ENCODE measurements around the gene NENF. TPM values are rescaled to one million over a fixed set of nuclear protein-coding genes. Genes with fewer than 3 reads are reported as not detected.

The NENF gene
- total RNA-seq, 4 donors from 2014 or later: 67.9 to 99.3 (median 91.7) TPM

GRCh38 chr1:212465311-212465710 is 32.6 kb downstream of the NENF start:
- DNase-seq (ENCODE audit: extremely low spot score): no peak

GRCh38 chr1:212466437-212466836 is 33.7 kb downstream of the NENF start:
- no peak overlapping the region for H3K27ac ChIP-seq (replicated peaks in 1 of 4)
- DNase-seq (ENCODE audit: extremely low spot score): no peak
- WGBS: 86% methylated on average over 2 of the region's 2 CpGs

More at GRCh38 chr1:212465311-212465710, 32.6 kb downstream of the NENF start:
- intact Hi-C loops (cut with DNase I): no loop called here
- WGBS: 90% methylated on average over 7 of the region's 7 CpGs
- Histone ChIP-seq H3K4me1 (peaks cover 4 to 20% (median 9%) of the 10 kb centered on the region in 4 donors), H3K27ac (replicated peaks in 1 of 4) (no peak overlapping the region), H3K4me3 (no peak overlapping the region), H3K27me3 (no peaks in the 10 kb centered on the region), H3K36me3 (no peaks in the 10 kb centered on the region), H3K9me3 (no peaks in the 10 kb centered on the region)
- TF ChIP-seq CTCF (IDR thresholded peaks at IDR 0.05) (no peak), POLR2AphosphoS5 (IDR thresholded peaks at IDR 0.05) (no peak), POLR2A (IDR thresholded peaks at IDR 0.05; ENCODE audit: low read depth) (no peak), EP300 (IDR thresholded peaks at IDR 0.05) (no peak)

GRCh38 chr1:212466898-212467650 is 34.4 kb downstream of the NENF start:
- H3K27ac ChIP-seq (replicated peaks in 1 of 4): no peak overlapping the region
- no peak for DNase-seq (ENCODE audit: extremely low spot score)
- peaks cover 4 to 25% (median 13%) of the 10 kb centered on the region in 4 donors for H3K4me1 ChIP-seq
- no peaks in the 10 kb centered on the region for H3K9me3 ChIP-seq
- H3K36me3 ChIP-seq: no peaks in the 10 kb centered on the region
- intact Hi-C loops (cut with DNase I): no loop called here
- no peak overlapping the region for H3K4me3 ChIP-seq
- no peak for TF ChIP-seq EP300 (IDR thresholded peaks at IDR 0.05)
- TF ChIP-seq POLR2AphosphoS5 (IDR thresholded peaks at IDR 0.05): no peak
- no peak for TF ChIP-seq POLR2A (IDR thresholded peaks at IDR 0.05; ENCODE audit: low read depth)
- no peak for TF ChIP-seq CTCF (IDR thresholded peaks at IDR 0.05)
- 69% methylated on average over 11 of the region's 11 CpGs for WGBS
- no peaks in the 10 kb centered on the region for H3K27me3 ChIP-seq

More at GRCh38 chr1:212466437-212466836, 33.7 kb downstream of the NENF start:
- no peaks in the 10 kb centered on the region for H3K27me3 ChIP-seq
- H3K36me3 ChIP-seq: no peaks in the 10 kb centered on the region
- H3K4me3 ChIP-seq: no peak overlapping the region
- no peaks in the 10 kb centered on the region for H3K9me3 ChIP-seq
- H3K4me1 ChIP-seq: peaks cover 4 to 25% (median 13%) of the 10 kb centered on the region in 4 donors
- intact Hi-C loops (cut with DNase I): no loop called here
- TF ChIP-seq EP300 (IDR thresholded peaks at IDR 0.05) (no peak), CTCF (IDR thresholded peaks at IDR 0.05) (no peak), POLR2AphosphoS5 (IDR thresholded peaks at IDR 0.05) (no peak), POLR2A (IDR thresholded peaks at IDR 0.05; ENCODE audit: low read depth) (no peak)

- 92% methylated on average over 6 of the region's 6 CpGs for WGBS
These were observed 35.2 kb downstream of the NENF start for GRCh38 chr1:212467843-212468482.

GRCh38 chr1:212470059-212470458 is 37.3 kb downstream of the NENF start:
- Histone ChIP-seq H3K27ac (replicated peaks in 1 of 4) (peak overlapping the region; percentile 75 to 83 (median 80)), H3K9me3 (no peaks in the 10 kb centered on the region)

More at GRCh38 chr1:212467843-212468482, 35.2 kb downstream of the NENF start:
- H3K4me3 ChIP-seq: no peak overlapping the region
- DNase-seq (ENCODE audit: extremely low spot score): no peak
- TF ChIP-seq EP300 (IDR thresholded peaks at IDR 0.05) (no peak), POLR2A (IDR thresholded peaks at IDR 0.05; ENCODE audit: low read depth) (no peak), POLR2AphosphoS5 (IDR thresholded peaks at IDR 0.05) (no peak)
- no peak overlapping the region for H3K27ac ChIP-seq (replicated peaks in 1 of 4)
- H3K4me1 ChIP-seq: peaks cover 4 to 25% (median 13%) of the 10 kb centered on the region in 4 donors
- H3K27me3 ChIP-seq: no peaks in the 10 kb centered on the region
- H3K36me3 ChIP-seq: no peaks in the 10 kb centered on the region
- H3K9me3 ChIP-seq: no peaks in the 10 kb centered on the region
- intact Hi-C loops (cut with DNase I): no loop called here

More at GRCh38 chr1:212470059-212470458, 37.3 kb downstream of the NENF start:
- peak; percentile 94 for DNase-seq (ENCODE audit: extremely low spot score)
- TF ChIP-seq POLR2AphosphoS5 (IDR thresholded peaks at IDR 0.05) (peak; percentile 85 to 97), EP300 (IDR thresholded peaks at IDR 0.05) (no peak)
- 20% methylated on average over 9 of the region's 15 CpGs for WGBS
- H3K4me3 ChIP-seq: peak overlapping the region; percentile 2 to 29 (median 17)
- no peaks in the 10 kb centered on the region for H3K36me3 ChIP-seq
- intact Hi-C loops (cut with DNase I): no loop called here
- no peaks in the 10 kb centered on the region for H3K27me3 ChIP-seq
- H3K4me1 ChIP-seq: peaks cover 4 to 25% (median 13%) of the 10 kb centered on the region in 4 donors
